Liver (tissue), 3 donors: ENCODE measurements around the gene EIF2AK3.

ENCODE experiments used
- CTCF ChIP-seq: fragments of 150-350 bp; IDR thresholded peaks from 2 replicates; pipeline ENCODE4 v1.5.1; 2017; ENCODE audit warnings: improper control_type of control experiment, low read depth, low read length; ENCODE audit not compliant: missing input control
- REST ChIP-seq: IDR thresholded peaks from 2 replicates; pipeline ENCODE4 v1.6.1; 2016; ENCODE audit warnings: antibody characterized with exemption, mild to moderate bottlenecking
- SP1 ChIP-seq: IDR thresholded peaks from 2 replicates; pipeline ENCODE4 v1.6.1; 2018; ENCODE audit warnings: antibody characterized with exemption, mild to moderate bottlenecking
- donor health status: healthy.
- donor health status: healthy.

- TF ChIP-seq CTCF (no peak), REST (no peak), SP1 (no peak)
These were observed 64.1 kb downstream of the EIF2AK3 start for GRCh38 chr2:88563129-88563528.
